Measurements from ENCODE around the gene MPRIP. TPM values are rescaled to one million over a fixed set of nuclear protein-coding genes. Genes with fewer than 3 reads are reported as not detected.

MPRIP gene
- total and polyA plus RNA-seq, 12 donors, result 88.5 to 234 (median 175) TPM

GRCh38 chr17:17141860-17142552 is 99.7 kb downstream of the MPRIP start:
- WGBS, 4 donors, result 47 to 62% (median 55%) methylated on average over 16 to 23 of the region's 23 CpGs
- peak; percentile 77 to 91 (median 88) for TF ChIP-seq CTCF (IDR thresholded peaks at IDR 0.05)
- TF ChIP-seq POLR2A (IDR thresholded peaks at IDR 0.05), result no peak
- Histone ChIP-seq H3K9me3 (replicated peaks in 1 of 3) (no peaks in the 10 kb centered on the region), H3K36me3 (replicated peaks in 1 of 2) (peaks cover 0 to 90% of the 10 kb centered on the region in 2 donors), H3K4me3 (no peak overlapping the region), H3K27me3 (no peaks in the 10 kb centered on the region), H3K4me1 (replicated peaks in 1 of 2) (peaks cover 12 to 36% of the 10 kb centered on the region in 2 donors), H3K27ac (peak overlapping the region in 2 of 5 donors; percentile 22 to 50)
- intact Hi-C loops (cut with DNase I), result loop anchor here (10.0 kb wide), 3 partner anchors 63 to 163 kb away; partner anchors contain the start of genes NT5M (in 1 of the 2) and PLD6 (in 1 of the 2)
- peak; percentile 36 to 81 (median 65) for DNase-seq

GRCh38 chr17:17142556-17142955 is 100.3 kb downstream of the MPRIP start:
- H3K27ac ChIP-seq, result no peak overlapping the region
- H3K36me3 ChIP-seq (replicated peaks in 1 of 2), result peaks cover 0 to 92% of the 10 kb centered on the region in 2 donors
- no peak for TF ChIP-seq CTCF (IDR thresholded peaks at IDR 0.05)
- no peak for TF ChIP-seq POLR2A (IDR thresholded peaks at IDR 0.05)
- H3K9me3 ChIP-seq (replicated peaks in 1 of 3), result no peaks in the 10 kb centered on the region
- 80 to 96% (median 96%) methylated on average over 11 of the region's 11 CpGs; no CpG with 5 or more reads in 1 of the 4 donors for WGBS, 4 donors
- intact Hi-C loops (cut with DNase I), result loop anchor here (10.0 kb wide), 3 partner anchors 62 to 162 kb away; partner anchors contain the start of genes NT5M (in 1 of the 2) and PLD6 (in 1 of the 2)
- no peaks in the 10 kb centered on the region for H3K27me3 ChIP-seq
- no peak for DNase-seq
- no peak overlapping the region for H3K4me3 ChIP-seq
- H3K4me1 ChIP-seq (replicated peaks in 1 of 2), result peaks cover 12 to 36% of the 10 kb centered on the region in 2 donors

- H3K27ac ChIP-seq, result no peak overlapping the region
- H3K36me3 ChIP-seq (replicated peaks in 1 of 2), result peaks cover 0 to 88% of the 10 kb centered on the region in 2 donors
- H3K27me3 ChIP-seq, result no peaks in the 10 kb centered on the region
- no peak overlapping the region for H3K4me3 ChIP-seq
- peaks cover 12 to 36% of the 10 kb centered on the region in 2 donors for H3K4me1 ChIP-seq (replicated peaks in 1 of 2)
- intact Hi-C loops (cut with DNase I), result loop anchor here (10.0 kb wide), 3 partner anchors 61 to 161 kb away; partner anchors contain the start of genes NT5M (in 1 of the 2) and PLD6 (in 1 of the 2)
- DNase-seq, result no peak
- no peak for TF ChIP-seq CTCF (IDR thresholded peaks at IDR 0.05)
- no peak for TF ChIP-seq POLR2A (IDR thresholded peaks at IDR 0.05)
- no peaks in the 10 kb centered on the region for H3K9me3 ChIP-seq (replicated peaks in 1 of 3)
- 90 to 94% (median 93%) methylated on average over 16 to 19 of the region's 19 CpGs for WGBS, 4 donors
These were observed 101.2 kb downstream of the MPRIP start for GRCh38 chr17:17143501-17143900.

- no peak for DNase-seq
- Histone ChIP-seq H3K36me3 (replicated peaks in 1 of 2) (peaks cover 0 to 82% of the 10 kb centered on the region in 2 donors), H3K27ac (no peak overlapping the region), H3K9me3 (replicated peaks in 1 of 3) (no peaks in the 10 kb centered on the region), H3K27me3 (no peaks in the 10 kb centered on the region), H3K4me1 (replicated peaks in 1 of 2) (peaks cover 12 to 36% of the 10 kb centered on the region in 2 donors), H3K4me3 (no peak overlapping the region)
- no peak for TF ChIP-seq POLR2A (IDR thresholded peaks at IDR 0.05)
- no peak for TF ChIP-seq CTCF (IDR thresholded peaks at IDR 0.05)
- WGBS, 4 donors, result 96 to 98% (median 97%) methylated on average over 3 to 4 of the region's 4 CpGs
- intact Hi-C loops (cut with DNase I), result loop anchor here (10.0 kb wide), 3 partner anchors 61 to 161 kb away; partner anchors contain the start of genes NT5M (in 1 of the 2) and PLD6 (in 1 of the 2)
These were observed 101.8 kb downstream of the MPRIP start for GRCh38 chr17:17144061-17144460.
